Natural killer cell (primary cell): ENCODE data around the gene IGF2BP2. TPM values are rescaled to one million over a fixed set of nuclear protein-coding genes. Genes with fewer than 3 reads are reported as not detected.

ENCODE experiments used
- ATAC-seq, 3 donors: fragments of 150-1000 bp in 2 of 3; fragments of 200-7000 bp in 1 of 3; cut with Tn5 transposase; 1 replicate in 1 of 3; 2 replicates in 2 of 3; pipeline ENCODE4 v1.10.0; 2021; ENCODE audit warnings: mild to moderate bottlenecking in 2 of 3, moderate library complexity in 2 of 3
- DNase-seq, 2 donors: peaks; one replicate each; pipeline versions ENCODE4 v3.0.0 to v3.0.0-alpha.2; 2013 to 2021; ENCODE audit warnings: mixed read lengths in 1 of 2
- H3K27ac ChIP-seq: one replicate; pipeline ENCODE4 v1.5.1; 2013; ENCODE audit warnings: mild to moderate bottlenecking, low read length
- H3K27me3 ChIP-seq: one replicate; pipeline ENCODE4 v1.6.1; 2013; ENCODE audit warnings: low read length; ENCODE audit not compliant: control insufficient read depth, insufficient read depth
- H3K36me3 ChIP-seq: one replicate; pipeline ENCODE4 v1.6.1; 2013; ENCODE audit warnings: low read length; ENCODE audit not compliant: control insufficient read depth, insufficient read depth
- H3K4me1 ChIP-seq: one replicate; pipeline ENCODE4 v1.6.1; 2013; ENCODE audit warnings: low read length; ENCODE audit not compliant: control insufficient read depth, insufficient read depth
- H3K4me3 ChIP-seq: one replicate; pipeline ENCODE4 v1.5.1; 2013; ENCODE audit warnings: low read length
- H3K9me3 ChIP-seq: one replicate; pipeline ENCODE4 v1.6.1; 2013; ENCODE audit warnings: low read length; ENCODE audit not compliant: control insufficient read depth, insufficient read depth
- H3K27ac Mint-ChIP-seq, 2 donors: one replicate each; pipeline ENCODE4 v1.8.0; 2022; ENCODE audit warnings: mild to moderate bottlenecking in 2 of 2, mixed read lengths in 2 of 2, moderate library complexity in 1 of 2
- H3K27me3 Mint-ChIP-seq, 2 donors: one replicate each; pipeline ENCODE4 v1.8.0; 2022; ENCODE audit warnings: low read depth in 2 of 2, mixed read lengths in 2 of 2
- H3K36me3 Mint-ChIP-seq: one replicate; pipeline ENCODE4 v1.8.0; 2022; ENCODE audit warnings: mixed read lengths
- H3K4me1 Mint-ChIP-seq, 2 donors: one replicate each; pipeline ENCODE4 v1.8.0; 2022; ENCODE audit warnings: mixed read lengths in 2 of 2
- H3K4me3 Mint-ChIP-seq: one replicate; pipeline ENCODE4 v1.8.0; 2022; ENCODE audit warnings: mild to moderate bottlenecking, moderate library complexity, mixed read lengths
- H3K9me3 Mint-ChIP-seq, 2 donors: one replicate each; pipeline ENCODE4 v1.8.0; 2022; ENCODE audit warnings: mixed read lengths in 2 of 2
- CTCF ChIP-seq: fragments of 200-600 bp; IDR thresholded peaks from one replicate; pipeline ENCODE4 v1.8.0; 2022; ENCODE audit warnings: antibody characterized with exemption
- WGBS: methylation state at CpG from one replicate; pipeline ENCODE4 v1.1.7; 2013; ENCODE audit warnings: missing lambda C conversion rate; ENCODE audit not compliant: insufficient coverage; 5-methylcytosine and 5-hydroxymethylcytosine counted together
- intact Hi-C: fragments of 100-400 bp; cut with micrococcal nuclease; formaldehyde crosslinking; loops from one replicate; pipeline ENCODE4 v1.14.2; 2022
- total RNA-seq, 4 donors: library from RNA; stranded (reverse); fragments of 120-200 nt in 1 of 4; gene quantifications; one replicate each; pipeline versions ENCODE4 v1.2.3 to v1.2.4, GENCODE V29; 2013 to 2022

Gene IGF2BP2
- total RNA-seq, 3 donors from 2014 or later (not counting 1 experiment from before 2014, with no cell fraction given), result 4.2 to 16.8 (median 8.8) TPM

- H3K9me3 Mint-ChIP-seq, result no peaks in the 10 kb centered on the region
- H3K9me3 ChIP-seq, result no peaks in the 10 kb centered on the region
- H3K27me3 Mint-ChIP-seq, result no peaks in the 10 kb centered on the region
- WGBS, result 86% methylated on average over 6 of the region's 8 CpGs
- H3K36me3 ChIP-seq, result no peaks in the 10 kb centered on the region
- H3K36me3 Mint-ChIP-seq, result no peaks in the 10 kb centered on the region
- H3K4me3 Mint-ChIP-seq, result no peak overlapping the region
- DNase-seq (no peak), ATAC-seq (no peak)
- intact Hi-C loops, result no loop called here
- TF ChIP-seq CTCF, result no peak
- H3K27me3 ChIP-seq, result no peaks in the 10 kb centered on the region
- H3K4me1 Mint-ChIP-seq, result peaks cover 0 to 18% of the 10 kb centered on the region in 2 donors
- no peaks in the 10 kb centered on the region for H3K4me1 ChIP-seq
- no peak overlapping the region for H3K27ac Mint-ChIP-seq
- H3K27ac ChIP-seq, result no peak overlapping the region
- no peak overlapping the region for H3K4me3 ChIP-seq
These were observed 26.6 kb downstream of the IGF2BP2 start for GRCh38 chr3:185797993-185798830.

- Histone ChIP-seq H3K9me3 (no peaks in the 10 kb centered on the region), H3K36me3 (no peaks in the 10 kb centered on the region), H3K4me1 (no peaks in the 10 kb centered on the region), H3K27me3 (no peaks in the 10 kb centered on the region), H3K27ac (no peak overlapping the region), H3K4me3 (no peak overlapping the region)
- peaks cover 0 to 18% of the 10 kb centered on the region in 2 donors for H3K4me1 Mint-ChIP-seq
- H3K4me3 Mint-ChIP-seq, result no peak overlapping the region
- H3K9me3 Mint-ChIP-seq, result no peaks in the 10 kb centered on the region
- WGBS, result 77% methylated on average over 8 of the region's 8 CpGs
- no peak overlapping the region for H3K27ac Mint-ChIP-seq
- no peak for TF ChIP-seq CTCF
- no peaks in the 10 kb centered on the region for H3K27me3 Mint-ChIP-seq
- intact Hi-C loops, result no loop called here
- no peaks in the 10 kb centered on the region for H3K36me3 Mint-ChIP-seq
- ATAC-seq (no peak), DNase-seq (no peak)
These were observed 27.5 kb downstream of the IGF2BP2 start for GRCh38 chr3:185797108-185797881.

GRCh38 chr3:185796431-185797107, 28.3 kb downstream of the IGF2BP2 start:
- H3K4me3 Mint-ChIP-seq, result no peak overlapping the region
- peaks cover 0 to 18% of the 10 kb centered on the region in 2 donors for H3K4me1 Mint-ChIP-seq
- H3K36me3 Mint-ChIP-seq, result no peaks in the 10 kb centered on the region
- no peaks in the 10 kb centered on the region for H3K27me3 Mint-ChIP-seq
- no peaks in the 10 kb centered on the region for H3K9me3 Mint-ChIP-seq
- no peak for ATAC-seq
- Histone ChIP-seq H3K4me1 (no peaks in the 10 kb centered on the region), H3K4me3 (no peak overlapping the region), H3K9me3 (no peaks in the 10 kb centered on the region), H3K27me3 (no peaks in the 10 kb centered on the region), H3K27ac (no peak overlapping the region), H3K36me3 (no peaks in the 10 kb centered on the region)
- intact Hi-C loops, result no loop called here
- no peak for TF ChIP-seq CTCF
- WGBS, result 80% methylated on average over 6 of the region's 7 CpGs
- no peak for DNase-seq
- no peak overlapping the region for H3K27ac Mint-ChIP-seq
